HFFc6 (cell line): Measurements from ENCODE around the gene ECI1. TPM values are rescaled to one million over a fixed set of nuclear protein-coding genes. Genes with fewer than 3 reads are reported as not detected.

Source experiments
- DNase-seq: peaks from one replicate; pipeline ENCODE4 v3.0.0-alpha.2; 2018
- H3K27ac Mint-ChIP-seq: 2 replicates; pipeline ENCODE4 v1.8.0; 2020; ENCODE audit warnings: mild to moderate bottlenecking, mixed read lengths
- H3K27me3 Mint-ChIP-seq: 2 replicates; pipeline ENCODE4 v1.8.0; 2021; ENCODE audit warnings: mild to moderate bottlenecking, moderate library complexity, mixed read lengths; ENCODE audit not compliant: insufficient read depth
- H3K36me3 Mint-ChIP-seq: 2 replicates; pipeline ENCODE4 v1.8.0; 2021; ENCODE audit warnings: low read depth, mixed read lengths
- H3K4me1 Mint-ChIP-seq: 2 replicates; pipeline ENCODE4 v1.8.0; 2020; ENCODE audit warnings: low read depth, mixed read lengths
- H3K4me3 Mint-ChIP-seq: 2 replicates; pipeline ENCODE4 v1.8.0; 2020; ENCODE audit warnings: mild to moderate bottlenecking, moderate library complexity, mixed read lengths
- H3K9me3 Mint-ChIP-seq: 2 replicates; pipeline ENCODE4 v1.8.0; 2020; ENCODE audit warnings: mild to moderate bottlenecking, mixed read lengths
- total RNA-seq, 6 experiments: library from RNA; stranded (reverse); fragmentation: NEBNext Ultra II Directional; extraction: Animal tissue kit (Norgen Biotek cat#: 25700); gene quantifications; 2 replicates in 1 of 6; 3 replicates in 5 of 6; pipeline ENCODE4 v1.2.3, GENCODE V29; 2021
- TF ChIP-seq, protein P1 (sequence below): fragments of 200-600 bp; sonication (generic); IDR thresholded peaks from 2 replicates; pipeline ENCODE4 v1.5.0; 2021; ENCODE audit warnings: antibody characterized with exemption, mild to moderate bottlenecking

The ECI1 gene
- total RNA-seq, 6 experiments from 2014 or later = 30.3 to 47.8 (median 35.4) TPM

DNA sequence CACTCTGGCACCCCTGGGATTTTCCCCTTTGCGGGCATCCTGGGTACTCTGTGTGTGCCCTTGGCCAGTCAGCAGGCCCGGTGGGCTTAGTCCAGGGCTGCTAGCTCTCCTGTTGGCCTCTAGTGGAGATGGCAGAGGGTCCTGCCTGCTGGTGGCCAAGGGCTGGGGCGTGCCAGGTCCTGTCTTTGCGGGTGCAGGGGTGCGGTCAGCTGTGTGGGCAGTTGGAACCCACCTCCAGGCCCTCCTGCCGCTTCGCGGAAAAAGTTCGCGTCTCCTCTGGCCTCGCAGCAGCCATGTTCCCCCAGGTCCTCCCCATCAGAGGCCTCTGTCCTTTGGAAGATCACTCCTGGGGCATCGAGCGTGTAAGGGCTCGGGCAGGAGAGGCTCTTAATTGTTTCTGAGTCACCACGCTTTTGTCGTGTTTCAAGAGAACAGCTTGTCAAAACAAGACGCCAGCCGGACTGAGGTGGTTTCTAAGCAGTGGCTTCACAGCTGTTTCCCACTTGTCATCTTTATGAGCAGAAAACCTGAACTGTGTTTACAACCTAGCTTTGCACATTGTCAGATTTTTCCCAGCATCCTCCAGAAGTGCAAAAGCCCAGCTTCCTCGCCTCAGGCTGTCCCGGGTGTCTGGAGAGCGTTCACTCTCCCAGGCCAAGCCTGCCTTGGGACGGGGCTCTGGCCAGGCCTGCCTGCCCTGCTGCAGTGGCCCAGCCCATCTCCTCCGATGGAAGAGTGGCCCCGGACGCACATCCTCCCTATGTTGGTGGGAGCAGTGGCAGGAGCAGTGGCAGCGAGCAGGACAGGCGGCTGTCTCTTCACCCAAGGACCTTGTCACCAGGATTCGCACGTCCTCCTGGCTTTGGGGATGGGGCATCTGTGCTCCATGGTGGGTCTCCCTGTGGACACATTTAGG lies 20.1 kb downstream of the ECI1 start:
- DNase-seq = no peak
- Mint-ChIP-seq H3K27me3 (no peaks in the 10 kb centered on the region; the same call in none of the 2 replicates), H3K4me1 (peaks cover 9% of the 10 kb centered on the region), H3K9me3 (no peaks in the 10 kb centered on the region), H3K36me3 (peaks cover 4% of the 10 kb centered on the region; the same call in 1 of the 2 replicates), H3K27ac (no peak overlapping the region), H3K4me3 (no peak overlapping the region)
- TF ChIP-seq, protein P1, sequence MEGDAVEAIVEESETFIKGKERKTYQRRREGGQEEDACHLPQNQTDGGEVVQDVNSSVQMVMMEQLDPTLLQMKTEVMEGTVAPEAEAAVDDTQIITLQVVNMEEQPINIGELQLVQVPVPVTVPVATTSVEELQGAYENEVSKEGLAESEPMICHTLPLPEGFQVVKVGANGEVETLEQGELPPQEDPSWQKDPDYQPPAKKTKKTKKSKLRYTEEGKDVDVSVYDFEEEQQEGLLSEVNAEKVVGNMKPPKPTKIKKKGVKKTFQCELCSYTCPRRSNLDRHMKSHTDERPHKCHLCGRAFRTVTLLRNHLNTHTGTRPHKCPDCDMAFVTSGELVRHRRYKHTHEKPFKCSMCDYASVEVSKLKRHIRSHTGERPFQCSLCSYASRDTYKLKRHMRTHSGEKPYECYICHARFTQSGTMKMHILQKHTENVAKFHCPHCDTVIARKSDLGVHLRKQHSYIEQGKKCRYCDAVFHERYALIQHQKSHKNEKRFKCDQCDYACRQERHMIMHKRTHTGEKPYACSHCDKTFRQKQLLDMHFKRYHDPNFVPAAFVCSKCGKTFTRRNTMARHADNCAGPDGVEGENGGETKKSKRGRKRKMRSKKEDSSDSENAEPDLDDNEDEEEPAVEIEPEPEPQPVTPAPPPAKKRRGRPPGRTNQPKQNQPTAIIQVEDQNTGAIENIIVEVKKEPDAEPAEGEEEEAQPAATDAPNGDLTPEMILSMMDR = no peak

DNA sequence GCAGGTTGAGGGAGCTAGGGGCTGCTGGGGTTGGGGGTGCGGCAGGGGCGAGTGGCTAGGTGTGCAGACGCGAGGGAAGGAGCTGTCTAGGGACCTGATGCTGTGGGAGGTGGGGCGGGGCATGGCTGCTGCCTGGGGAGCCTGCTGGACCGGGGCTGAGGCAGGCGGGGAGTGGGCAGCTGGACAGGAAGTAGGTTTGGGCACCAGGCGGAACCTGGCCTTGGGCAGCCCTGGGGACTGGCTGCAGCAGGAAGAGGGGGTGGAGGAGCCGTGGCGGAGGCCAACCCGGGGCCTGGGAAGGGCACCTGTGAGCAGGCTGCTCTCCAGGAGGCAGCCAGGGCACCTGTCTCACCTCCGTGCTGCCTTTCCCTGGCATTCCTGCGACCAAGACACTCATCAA lies 21.0 kb downstream of the ECI1 start:
- TF ChIP-seq, protein P1 = no peak
- Mint-ChIP-seq H3K9me3 (no peaks in the 10 kb centered on the region), H3K27ac (no peak overlapping the region), H3K4me3 (no peak overlapping the region), H3K4me1 (peaks cover 16% of the 10 kb centered on the region), H3K27me3 (no peaks in the 10 kb centered on the region; the same call in none of the 2 replicates), H3K36me3 (peaks cover 2% of the 10 kb centered on the region; the same call in 1 of the 2 replicates)
- no peak for DNase-seq

DNA sequence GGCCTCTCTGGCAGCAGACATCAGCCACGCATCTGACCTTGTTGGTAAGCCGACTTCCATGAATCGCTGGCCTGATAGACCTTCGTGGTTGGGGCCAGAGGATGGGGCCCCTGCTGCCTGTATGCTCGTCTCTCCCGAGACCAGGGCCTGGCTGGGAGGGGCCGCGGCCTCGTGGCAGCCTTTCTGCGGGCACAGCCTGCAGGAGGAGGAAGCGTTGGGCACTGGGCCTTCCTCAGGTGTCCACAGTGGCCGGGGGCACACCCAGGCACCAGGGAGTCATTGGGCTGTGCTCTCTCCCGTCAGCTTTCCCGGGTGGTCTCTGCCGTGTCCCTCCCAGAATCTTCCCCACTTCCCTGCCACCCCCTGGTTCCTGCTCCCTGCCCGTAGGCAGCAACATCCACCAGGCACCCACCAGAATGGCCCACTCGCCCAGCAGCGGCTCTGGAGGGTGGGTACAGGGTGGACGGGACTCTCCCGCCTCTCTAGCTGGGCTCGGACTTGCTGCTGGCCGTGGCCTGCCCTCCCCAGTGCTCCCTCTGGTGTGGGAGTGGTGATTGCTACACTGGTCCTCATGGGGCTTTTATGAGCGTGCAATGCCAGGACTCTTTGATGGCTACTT lies 21.6 kb downstream of the ECI1 start:
- TF ChIP-seq, protein P1 = no peak
- Mint-ChIP-seq H3K27ac (no peak overlapping the region), H3K9me3 (no peaks in the 10 kb centered on the region), H3K36me3 (no peaks in the 10 kb centered on the region), H3K4me1 (peaks cover 16% of the 10 kb centered on the region), H3K27me3 (no peaks in the 10 kb centered on the region; the same call in none of the 2 replicates), H3K4me3 (no peak overlapping the region)
- DNase-seq = no peak

DNA sequence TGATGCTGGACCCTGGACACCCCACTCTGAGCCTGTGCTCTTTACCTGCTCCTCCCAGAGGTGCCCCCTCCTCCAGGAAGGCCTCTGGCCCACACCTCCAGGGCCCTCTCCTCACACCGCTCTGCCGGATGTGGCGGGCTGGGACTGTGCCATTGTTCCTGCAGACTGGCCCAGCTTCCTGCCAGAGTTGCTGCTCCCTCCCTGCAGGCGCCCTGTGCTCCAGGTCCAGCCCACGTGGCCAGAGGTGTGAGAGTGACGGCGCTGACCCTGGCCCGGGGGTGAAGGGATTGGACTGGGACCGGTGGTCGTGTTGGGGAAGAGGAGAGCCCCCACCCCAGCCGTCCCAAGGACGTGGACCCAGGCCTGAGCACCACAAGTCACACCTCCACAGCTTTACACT lies 22.3 kb downstream of the ECI1 start:
- DNase-seq = no peak
- H3K4me3 Mint-ChIP-seq = no peak overlapping the region
- TF ChIP-seq, protein P1 = no peak
- H3K9me3 Mint-ChIP-seq = no peaks in the 10 kb centered on the region
- no peaks in the 10 kb centered on the region for H3K36me3 Mint-ChIP-seq
- no peaks in the 10 kb centered on the region; the same call in none of the 2 replicates for H3K27me3 Mint-ChIP-seq
- H3K4me1 Mint-ChIP-seq = peaks cover 16% of the 10 kb centered on the region
- no peak overlapping the region for H3K27ac Mint-ChIP-seq

DNA sequence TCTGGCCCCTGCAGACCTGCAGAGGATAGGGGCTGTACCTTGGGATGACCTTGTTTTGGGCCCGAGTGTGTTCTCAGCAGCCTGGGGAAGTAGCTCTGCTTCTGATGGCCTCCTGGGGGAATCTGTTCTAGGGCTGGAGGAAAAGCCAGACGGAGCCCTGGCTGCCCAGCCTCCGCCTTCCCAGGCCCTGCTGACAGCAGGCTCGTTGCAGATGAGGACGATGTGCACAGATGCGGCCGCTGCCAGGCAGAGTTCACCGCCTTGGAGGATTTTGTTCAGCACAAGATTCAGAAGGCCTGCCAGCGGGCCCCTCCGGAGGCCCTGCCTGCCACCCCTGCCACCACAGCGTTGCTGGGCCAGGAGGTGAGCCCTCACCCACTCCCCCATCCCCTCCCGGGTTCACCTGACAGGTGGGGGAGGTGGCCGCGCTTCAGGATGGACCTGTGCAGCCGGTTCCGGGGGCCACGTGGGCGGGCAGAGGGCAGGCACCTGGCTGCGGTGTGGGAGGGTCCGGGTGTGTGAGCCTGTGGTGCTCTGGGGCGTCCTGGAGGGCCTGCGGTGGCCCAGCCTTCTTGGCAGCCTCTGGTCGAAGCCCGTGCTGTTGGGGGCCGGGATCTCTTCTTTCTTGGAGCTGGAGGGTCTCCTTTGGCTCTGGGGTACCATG lies 23.1 kb downstream of the ECI1 start:
- TF ChIP-seq, protein P1 = no peak
- H3K9me3 Mint-ChIP-seq = no peaks in the 10 kb centered on the region
- no peak for DNase-seq

More for the DNA sequence above, 23.1 kb downstream of the ECI1 start:
- no peaks in the 10 kb centered on the region; the same call in none of the 2 replicates for H3K27me3 Mint-ChIP-seq
- H3K27ac Mint-ChIP-seq = no peak overlapping the region
- peaks cover 16% of the 10 kb centered on the region for H3K4me1 Mint-ChIP-seq
- no peaks in the 10 kb centered on the region for H3K36me3 Mint-ChIP-seq
- H3K4me3 Mint-ChIP-seq = no peak overlapping the region
